OCI-LY7 (cell line): Measurements from ENCODE around the gene RPH3AL.

Source experiments
- CTCF ChIP-seq: fragments of 200-600 bp; sonication (generic); conservative IDR thresholded peaks from 2 replicates; pipeline ENCODE4 v1.5.1; 2014; ENCODE audit warnings: mild to moderate bottlenecking, antibody characterized with exemption, low read length, moderate library complexity, mixed read lengths
- EZH2phosphoT487 ChIP-seq: fragments of 200-600 bp; sonication (generic); IDR thresholded peaks from 2 replicates; pipeline ENCODE4 v1.6.1; 2018; ENCODE audit warnings: low read depth, borderline replicate concordance, mild to moderate bottlenecking, mixed run types, antibody characterized with exemption, low read length, moderate library complexity, mixed read lengths

GRCh38 chr17:345992-346785, 6.4 kb downstream of the RPH3AL start:
- no peak for TF ChIP-seq EZH2phosphoT487
- TF ChIP-seq CTCF: no peak
